DND-41 (cell line): ENCODE measurements around the gene CD300LG.
"Not testable (repeated sequence)": the region's sequence is repeated elsewhere in the genome, so short reads cannot be mapped to it uniquely, and the experiment has no call there.

Experiments
- ATAC-seq: fragments of 200-7000 bp; cut with Tn5 transposase; 3 replicates; pipeline ENCODE4 v1.9.1; 2021; ENCODE audit warnings: low read depth; ENCODE audit not compliant: insufficient read depth
- DNase-seq: peaks from one replicate; pipeline ENCODE4 v3.0.0-alpha.2; 2020
- H2AFZ ChIP-seq: 2 replicates; pipeline ENCODE4 v1.6.0; 2012; ENCODE audit warnings: low read depth, low read length
- H3K27ac ChIP-seq: 2 replicates; pipeline ENCODE4 v1.5.1; 2012; ENCODE audit warnings: low read length, inconsistent platforms
- H3K27me3 ChIP-seq: fragments of 200-600 bp; sonication (generic); 2 replicates; pipeline ENCODE4 v1.6.0; 2012; ENCODE audit warnings: low read length, mild to moderate bottlenecking, inconsistent platforms; ENCODE audit not compliant: insufficient read depth, poor library complexity
- H3K36me3 ChIP-seq: 2 replicates; pipeline ENCODE4 v1.5.1; 2012; ENCODE audit warnings: low read length, inconsistent platforms; ENCODE audit not compliant: insufficient read depth
- H3K4me1 ChIP-seq: 2 replicates; pipeline ENCODE4 v1.5.1; 2012; ENCODE audit warnings: mild to moderate bottlenecking, low read length; ENCODE audit not compliant: insufficient read depth
- H3K4me2 ChIP-seq: 2 replicates; pipeline ENCODE4 v1.6.0; 2012; ENCODE audit warnings: mild to moderate bottlenecking, moderate library complexity, low read length, inconsistent platforms; ENCODE audit not compliant: insufficient read depth
- H3K4me3 ChIP-seq, 2 experiments: fragments of 200-600 bp in 1 of 2; shearing (Covaris generic) in 1 of 2; 2 replicates each; pipeline ENCODE4 v1.5.1; 2012 to 2016; ENCODE audit warnings: inconsistent platforms in 2 of 2, low read length in 2 of 2, mild to moderate bottlenecking in 2 of 2, low read depth in 1 of 2, moderate library complexity in 1 of 2
- H3K79me2 ChIP-seq: 2 replicates; pipeline ENCODE4 v1.6.0; 2012; ENCODE audit warnings: low read length, inconsistent platforms; ENCODE audit not compliant: insufficient read depth
- H3K9ac ChIP-seq: 2 replicates; pipeline ENCODE4 v1.6.0; 2012; ENCODE audit warnings: low read depth, mild to moderate bottlenecking, inconsistent platforms, low read length, moderate library complexity
- H3K9me3 ChIP-seq: 2 replicates; pipeline ENCODE4 v1.5.1; 2012; ENCODE audit warnings: low read length, moderate library complexity, mild to moderate bottlenecking, inconsistent platforms; ENCODE audit not compliant: insufficient read depth, severe bottlenecking
- H4K20me1 ChIP-seq: 2 replicates; pipeline ENCODE4 v1.6.0; 2012; ENCODE audit warnings: low read length; ENCODE audit not compliant: insufficient read depth
- CTCF ChIP-seq: IDR thresholded peaks from 2 replicates; pipeline ENCODE4 v1.5.1; 2012; ENCODE audit warnings: borderline replicate concordance, low read length, moderate library complexity, mild to moderate bottlenecking; ENCODE audit not compliant: poor library complexity, severe bottlenecking; ENCODE audit errors: extremely low read depth
- EZH2 ChIP-seq: IDR thresholded peaks from 3 replicates; pipeline ENCODE4 v1.6.1; 2012; ENCODE audit warnings: borderline replicate concordance, low read depth, mild to moderate bottlenecking, moderate library complexity, low read length, inconsistent platforms; ENCODE audit not compliant: severe bottlenecking

The CD300LG gene

GRCh38 chr17:43890240-43890639 is 43.3 kb downstream of the CD300LG start:
- H3K36me3 ChIP-seq = no peaks in the 10 kb centered on the region
- H3K27me3 ChIP-seq = peaks cover 19% of the 10 kb centered on the region
- no peak overlapping the region for H3K9ac ChIP-seq
- no peak overlapping the region for H3K27ac ChIP-seq
- H3K79me2 ChIP-seq = no peaks in the 10 kb centered on the region
- H4K20me1 ChIP-seq = no peaks in the 10 kb centered on the region
- ATAC-seq (no peak), DNase-seq (no peak)
- no peaks in the 10 kb centered on the region for H3K9me3 ChIP-seq
- H2AFZ ChIP-seq = no peak overlapping the region
- no peak overlapping the region for H3K4me2 ChIP-seq
- TF ChIP-seq CTCF (no peak), EZH2 (no peak)
- H3K4me3 ChIP-seq = no peak overlapping the region
- no peaks in the 10 kb centered on the region for H3K4me1 ChIP-seq

GRCh38 chr17:43891851-43892646 is 45.1 kb downstream of the CD300LG start:
- Histone ChIP-seq H3K36me3 (no peaks in the 10 kb centered on the region), H3K79me2 (no peaks in the 10 kb centered on the region), H3K4me3 (no peak overlapping the region), H3K4me1 (no peaks in the 10 kb centered on the region), H3K9me3 (no peaks in the 10 kb centered on the region), H4K20me1 (no peaks in the 10 kb centered on the region), H2AFZ (no peak overlapping the region), H3K4me2 (no peak overlapping the region), H3K27ac (no peak overlapping the region), H3K27me3 (peaks cover 25% of the 10 kb centered on the region), H3K9ac (no peak overlapping the region)
- DNase-seq (no peak), ATAC-seq (no peak)
- TF ChIP-seq CTCF (no peak), EZH2 (no peak)

GRCh38 chr17:43892647-43892952 is 45.6 kb downstream of the CD300LG start:
- Histone ChIP-seq H3K9ac (no peak overlapping the region), H3K36me3 (no peaks in the 10 kb centered on the region), H3K4me2 (no peak overlapping the region), H3K9me3 (no peaks in the 10 kb centered on the region), H3K4me3 (no peak overlapping the region), H3K27me3 (peaks cover 23% of the 10 kb centered on the region), H3K27ac (no peak overlapping the region), H4K20me1 (no peaks in the 10 kb centered on the region), H2AFZ (no peak overlapping the region), H3K4me1 (no peaks in the 10 kb centered on the region), H3K79me2 (no peaks in the 10 kb centered on the region)
- DNase-seq = no peak
- ATAC-seq = no peak
- no peak for TF ChIP-seq EZH2
- no peak for TF ChIP-seq CTCF

- not testable (repeated sequence) for DNase-seq
These were observed 47.5 kb downstream of the CD300LG start for GRCh38 chr17:43894494-43894893.

More at GRCh38 chr17:43894494-43894893, 47.5 kb downstream of the CD300LG start:
- not testable (repeated sequence) for H3K27ac ChIP-seq, H3K4me2 ChIP-seq, H2AFZ ChIP-seq, ATAC-seq, H3K4me3 ChIP-seq, H3K9ac ChIP-seq, H4K20me1 ChIP-seq, H3K4me1 ChIP-seq, H3K79me2 ChIP-seq, H3K36me3 ChIP-seq, H3K9me3 ChIP-seq
- peaks cover 16% of the 10 kb centered on the region for H3K27me3 ChIP-seq
